RWPE2 (cell line): ENCODE data around the gene CPE.

ENCODE experiments used
- ATAC-seq: fragments of 200-7000 bp; cut with Tn5 transposase; 3 replicates; pipeline ENCODE4 v1.9.1; 2021; ENCODE audit warnings: low read depth
- DNase-seq: peaks from one replicate; pipeline ENCODE4 v3.0.0-alpha.2; 2020; ENCODE audit warnings: low spot score
- H3K27ac ChIP-seq: fragments of 450-650 bp; 2 replicates; pipeline ENCODE4 v1.5.1; 2017; ENCODE audit warnings: mild to moderate bottlenecking; ENCODE audit not compliant: poor library complexity, severe bottlenecking
- H3K27me3 ChIP-seq: fragments of 250-450 bp; sonication (Bioruptor Pico); 2 replicates; pipeline ENCODE4 v1.5.1; 2021; ENCODE audit warnings: mild to moderate bottlenecking, moderate library complexity; ENCODE audit not compliant: insufficient read depth, poor library complexity, severe bottlenecking
- H3K36me3 ChIP-seq: fragments of 250-450 bp; sonication (Bioruptor Pico); 2 replicates; pipeline ENCODE4 v1.5.1; 2020; ENCODE audit warnings: low read depth, mild to moderate bottlenecking, moderate library complexity
- H3K4me1 ChIP-seq: fragments of 250-450 bp; sonication (Bioruptor Pico); 2 replicates; pipeline ENCODE4 v1.5.1; 2021; ENCODE audit warnings: mild to moderate bottlenecking, moderate library complexity; ENCODE audit not compliant: insufficient read depth, poor library complexity, severe bottlenecking
- H3K4me3 ChIP-seq: fragments of 250-450 bp; sonication (Bioruptor Pico); 2 replicates; pipeline ENCODE4 v1.5.1; 2021; ENCODE audit warnings: mild to moderate bottlenecking, moderate library complexity; ENCODE audit not compliant: severe bottlenecking
- H3K9me3 ChIP-seq: fragments of 250-450 bp; sonication (Bioruptor Pico); 2 replicates; pipeline ENCODE4 v1.5.1; 2021; ENCODE audit warnings: mild to moderate bottlenecking, moderate library complexity; ENCODE audit not compliant: severe bottlenecking
- TF ChIP-seq, protein P1 (sequence below): fragments of 450-650 bp; IDR thresholded peaks from one replicate; pipeline ENCODE4 v1.5.1; 2017; ENCODE audit warnings: mild to moderate bottlenecking, moderate library complexity; ENCODE audit not compliant: poor library complexity, severe bottlenecking

The CPE gene

DNA sequence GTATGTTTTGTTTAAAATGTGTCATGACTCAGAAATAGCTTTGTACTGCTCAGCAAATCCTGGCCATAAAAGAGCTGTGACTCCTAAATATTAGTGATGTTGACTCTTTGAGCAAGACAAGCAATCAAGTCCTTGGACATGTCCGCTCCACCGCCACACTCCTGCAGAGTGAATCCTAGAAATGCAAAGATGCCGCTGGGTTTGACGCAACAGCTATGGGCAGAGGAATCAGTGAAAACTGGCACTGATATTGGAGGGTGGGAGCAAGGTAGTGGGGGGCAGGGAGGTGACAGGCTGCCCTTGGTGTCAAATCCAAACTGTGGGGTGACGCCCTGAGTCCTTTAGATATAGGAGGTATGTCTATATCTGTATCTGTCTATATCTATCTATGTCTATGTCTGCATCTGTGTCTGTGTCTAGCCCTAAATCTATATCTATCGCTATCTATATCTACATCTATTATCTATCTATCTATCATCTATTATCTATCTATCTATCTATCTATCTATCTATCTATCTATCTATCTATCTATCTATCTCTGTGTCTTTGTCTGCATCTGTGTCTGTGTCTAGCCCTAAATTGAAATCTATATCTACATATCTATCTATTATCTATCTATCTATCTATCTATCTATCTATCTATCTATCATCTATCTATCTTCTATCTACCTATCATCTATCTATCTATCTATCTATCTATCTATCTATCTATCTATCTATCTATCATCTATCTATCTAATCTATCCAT, 129.7 kb downstream of the CPE start:
- TF ChIP-seq, protein P1, sequence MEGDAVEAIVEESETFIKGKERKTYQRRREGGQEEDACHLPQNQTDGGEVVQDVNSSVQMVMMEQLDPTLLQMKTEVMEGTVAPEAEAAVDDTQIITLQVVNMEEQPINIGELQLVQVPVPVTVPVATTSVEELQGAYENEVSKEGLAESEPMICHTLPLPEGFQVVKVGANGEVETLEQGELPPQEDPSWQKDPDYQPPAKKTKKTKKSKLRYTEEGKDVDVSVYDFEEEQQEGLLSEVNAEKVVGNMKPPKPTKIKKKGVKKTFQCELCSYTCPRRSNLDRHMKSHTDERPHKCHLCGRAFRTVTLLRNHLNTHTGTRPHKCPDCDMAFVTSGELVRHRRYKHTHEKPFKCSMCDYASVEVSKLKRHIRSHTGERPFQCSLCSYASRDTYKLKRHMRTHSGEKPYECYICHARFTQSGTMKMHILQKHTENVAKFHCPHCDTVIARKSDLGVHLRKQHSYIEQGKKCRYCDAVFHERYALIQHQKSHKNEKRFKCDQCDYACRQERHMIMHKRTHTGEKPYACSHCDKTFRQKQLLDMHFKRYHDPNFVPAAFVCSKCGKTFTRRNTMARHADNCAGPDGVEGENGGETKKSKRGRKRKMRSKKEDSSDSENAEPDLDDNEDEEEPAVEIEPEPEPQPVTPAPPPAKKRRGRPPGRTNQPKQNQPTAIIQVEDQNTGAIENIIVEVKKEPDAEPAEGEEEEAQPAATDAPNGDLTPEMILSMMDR, result no peak
- Histone ChIP-seq H3K27me3 (no peaks in the 10 kb centered on the region), H3K9me3 (no peaks in the 10 kb centered on the region), H3K4me1 (peaks cover 10% of the 10 kb centered on the region), H3K36me3 (no peaks in the 10 kb centered on the region), H3K4me3 (no peak overlapping the region), H3K27ac (no peak overlapping the region)
- ATAC-seq (no peak), DNase-seq (no peak)

DNA sequence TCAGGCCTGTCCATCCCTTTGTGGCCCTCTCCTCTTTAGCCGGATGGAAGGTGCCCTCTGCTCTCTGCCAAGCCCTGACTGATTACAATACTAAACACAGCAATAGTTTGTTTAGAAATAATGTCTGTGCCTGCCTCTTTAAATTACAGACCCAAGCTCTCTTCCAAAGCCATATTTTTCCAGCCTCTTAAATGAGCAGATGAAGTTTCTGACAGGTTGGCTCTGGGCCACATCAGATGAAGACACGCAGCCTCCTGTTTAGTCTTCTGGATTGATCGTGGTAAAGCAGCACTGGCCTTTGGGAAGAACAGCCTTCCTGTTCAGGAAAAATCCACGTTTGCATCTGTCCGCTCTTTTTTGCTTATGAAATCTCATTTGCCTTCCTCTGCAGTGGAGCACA, 133.6 kb downstream of the CPE start:
- no peak for DNase-seq
- Histone ChIP-seq H3K4me1 (no peaks in the 10 kb centered on the region), H3K27ac (no peak overlapping the region), H3K27me3 (no peaks in the 10 kb centered on the region), H3K36me3 (no peaks in the 10 kb centered on the region), H3K9me3 (no peaks in the 10 kb centered on the region), H3K4me3 (no peak overlapping the region)
- no peak for ATAC-seq
- TF ChIP-seq, protein P1, result no peak

DNA sequence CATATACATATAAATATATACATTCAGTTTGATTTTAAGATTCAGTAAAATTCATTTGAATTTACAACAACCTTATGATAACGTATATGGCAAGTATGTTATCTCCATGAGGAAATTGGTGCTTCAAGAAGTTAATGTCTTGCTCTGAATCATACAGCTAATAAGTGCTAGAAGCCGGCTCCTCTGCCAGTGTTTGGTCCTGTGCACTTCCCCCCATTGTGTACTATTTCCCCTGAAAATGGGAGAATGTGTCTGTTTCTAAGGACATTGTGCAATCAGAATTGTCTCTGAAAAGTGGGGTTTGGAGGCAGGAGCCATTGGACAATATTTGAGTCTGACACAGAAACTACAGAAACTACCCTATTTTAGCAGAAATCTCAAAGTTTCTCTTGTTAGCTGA, 135.9 kb downstream of the CPE start:
- TF ChIP-seq, protein P1, result no peak
- Histone ChIP-seq H3K9me3 (no peaks in the 10 kb centered on the region), H3K27ac (no peak overlapping the region), H3K4me1 (no peaks in the 10 kb centered on the region), H3K36me3 (no peaks in the 10 kb centered on the region), H3K27me3 (no peaks in the 10 kb centered on the region), H3K4me3 (no peak overlapping the region)
- ATAC-seq (no peak), DNase-seq (no peak)

DNA sequence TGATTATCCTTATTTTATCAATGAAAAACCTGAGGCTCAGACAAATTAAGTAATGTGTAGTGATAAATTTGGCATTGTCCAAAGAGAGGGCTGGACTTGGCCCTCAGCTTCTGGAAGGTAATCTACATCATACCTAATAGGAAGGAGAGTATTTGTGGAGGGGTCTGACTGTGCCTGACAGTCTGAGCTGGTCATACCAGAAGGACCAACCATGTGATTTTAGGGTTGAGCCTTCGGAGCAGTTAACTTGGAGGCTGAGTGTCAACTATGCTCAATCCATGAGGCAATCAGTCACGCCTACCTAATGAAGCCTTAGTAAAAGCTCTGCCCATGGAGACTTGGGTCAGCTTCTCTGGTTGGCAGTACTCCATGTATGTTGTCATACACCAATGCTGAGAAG, 136.4 kb downstream of the CPE start:
- H3K4me1 ChIP-seq, result no peaks in the 10 kb centered on the region
- TF ChIP-seq, protein P1, result no peak

DNA sequence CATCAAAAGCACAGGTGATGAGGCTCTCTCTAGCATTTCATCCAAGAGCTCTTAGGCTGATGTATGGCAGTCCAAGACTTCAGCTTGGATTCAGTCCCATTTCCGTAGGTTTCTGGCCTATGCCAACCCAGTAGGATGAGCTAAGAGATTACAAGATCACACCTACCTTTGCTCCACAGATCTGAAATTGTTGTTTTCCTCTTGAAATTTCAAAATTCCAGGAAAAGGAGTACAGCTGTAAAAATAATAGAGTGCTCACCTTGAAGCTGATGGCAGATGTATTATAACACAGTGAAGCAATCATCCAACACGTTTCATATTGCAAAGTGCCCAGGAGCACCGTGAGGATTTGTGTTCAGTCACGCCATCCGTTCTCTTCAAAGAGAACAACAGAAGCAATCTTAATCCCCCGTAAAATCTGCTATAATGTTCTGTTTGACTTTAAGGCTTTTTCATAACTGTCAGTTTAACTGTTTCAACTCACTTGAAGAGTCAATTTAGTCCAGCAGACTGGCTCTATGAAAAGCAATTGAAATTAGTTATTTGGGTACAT, 137.5 kb downstream of the CPE start:
- Histone ChIP-seq H3K27ac (no peak overlapping the region), H3K4me3 (no peak overlapping the region)

More for the DNA sequence above, 136.4 kb downstream of the CPE start:
- Histone ChIP-seq H3K4me3 (no peak overlapping the region), H3K9me3 (no peaks in the 10 kb centered on the region), H3K36me3 (no peaks in the 10 kb centered on the region), H3K27me3 (no peaks in the 10 kb centered on the region), H3K27ac (no peak overlapping the region)
- DNase-seq (no peak), ATAC-seq (no peak)

More for the DNA sequence above, 137.5 kb downstream of the CPE start:
- Histone ChIP-seq H3K4me1 (no peaks in the 10 kb centered on the region), H3K9me3 (no peaks in the 10 kb centered on the region), H3K36me3 (no peaks in the 10 kb centered on the region), H3K27me3 (no peaks in the 10 kb centered on the region)
- DNase-seq, result no peak
- ATAC-seq, result no peak
- TF ChIP-seq, protein P1, result no peak
